GM18502 (cell line): ENCODE data around the gene SPDYA.

ENCODE experiments used
- ATAC-seq: cut with Tn5 transposase; IDR thresholded peaks from one replicate; pipeline ENCODE4 v1.9.1; 2021; ENCODE audit warnings: mild to moderate bottlenecking; ENCODE audit not compliant: unreplicated experiment, poor library complexity

Gene SPDYA

DNA sequence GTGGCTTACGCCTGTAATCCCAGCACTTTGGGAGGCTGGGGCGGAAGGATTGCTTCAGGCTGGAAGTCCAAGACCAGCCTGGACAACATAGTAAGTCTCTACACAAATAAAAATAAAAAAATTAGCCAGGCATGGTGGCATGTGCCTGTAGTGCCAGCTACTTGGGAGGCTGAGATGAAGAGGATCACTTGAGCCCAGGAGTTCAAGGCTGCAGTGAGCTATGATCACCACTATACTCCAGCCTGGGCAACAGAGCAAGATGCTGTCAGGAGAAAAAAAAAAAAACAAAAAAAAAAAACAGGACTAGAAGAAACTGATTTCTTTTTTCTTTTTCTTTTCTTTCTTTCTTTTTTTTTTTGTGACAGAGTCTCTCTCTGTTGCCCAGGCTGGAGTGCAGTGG lies 13.6 kb downstream of the SPDYA start:
- ATAC-seq = no peak

DNA sequence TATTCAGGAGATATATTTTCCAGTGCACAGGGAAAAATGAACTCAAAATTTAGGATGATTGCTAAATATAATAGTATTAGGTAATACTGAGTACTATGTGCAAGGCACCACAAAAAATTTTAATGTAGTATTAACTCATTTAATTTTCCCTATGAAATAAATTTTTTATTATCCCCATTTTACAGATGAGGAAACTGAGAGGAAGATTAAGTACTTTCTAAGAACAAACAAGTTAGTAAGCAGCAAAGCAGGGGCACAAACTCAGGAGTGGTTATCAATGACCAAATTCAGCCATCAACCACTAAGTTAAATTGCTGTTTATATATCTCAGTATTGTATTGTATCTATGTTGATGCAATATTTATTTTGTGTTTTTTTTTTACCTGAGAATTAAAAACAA lies 14.2 kb downstream of the SPDYA start:
- no peak for ATAC-seq

DNA sequence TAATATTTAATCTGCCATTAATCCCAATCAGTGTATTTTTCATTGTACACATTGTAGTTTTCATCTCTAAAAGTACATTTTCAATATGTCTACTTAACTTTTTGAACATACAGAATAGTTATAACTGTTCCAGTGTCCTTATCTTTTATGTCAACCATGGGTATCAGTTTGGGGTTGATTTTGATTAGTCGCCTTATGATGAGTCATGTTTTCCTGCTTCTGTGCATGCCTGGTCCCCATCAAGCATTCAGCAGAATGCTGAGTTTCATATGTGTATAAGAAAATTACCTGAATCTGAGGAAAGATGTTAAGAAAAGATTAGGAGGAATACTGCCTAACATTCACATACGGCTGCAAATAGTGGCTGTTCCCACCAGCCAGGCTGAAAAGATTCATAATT lies 17.7 kb downstream of the SPDYA start:
- no peak for ATAC-seq

DNA sequence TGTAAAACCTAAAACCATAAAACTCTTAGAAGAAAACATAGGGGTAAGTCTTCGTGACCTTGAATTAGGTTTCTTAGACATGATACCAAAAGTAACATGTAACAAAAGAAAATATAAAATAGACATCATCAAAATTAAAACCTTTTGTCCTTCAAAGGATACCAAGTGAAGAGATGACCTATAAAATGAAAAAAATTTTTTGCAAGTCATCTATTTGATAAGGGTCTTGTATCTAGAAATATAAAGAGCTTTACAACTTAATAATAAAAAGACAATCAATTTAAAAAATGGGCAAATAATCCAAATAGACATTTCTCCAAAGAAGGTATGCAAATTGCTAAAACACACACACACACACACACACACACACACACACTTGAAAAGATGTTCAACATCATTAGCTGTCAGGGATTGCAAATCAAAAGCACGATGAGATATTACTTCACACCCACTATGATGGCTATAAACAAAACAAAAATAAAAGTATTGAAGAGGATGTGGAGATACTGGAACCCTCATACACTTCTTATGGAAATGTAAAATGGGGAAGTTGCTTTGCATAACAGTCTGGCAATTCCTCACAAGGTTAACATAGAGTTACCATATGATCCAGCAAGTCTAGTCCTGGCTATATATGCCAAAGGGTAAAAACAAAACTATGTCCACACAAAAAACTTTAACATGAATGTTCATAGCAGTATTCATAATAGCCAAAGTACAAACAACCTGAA lies 23.3 kb downstream of the SPDYA start:
- ATAC-seq = no peak

DNA sequence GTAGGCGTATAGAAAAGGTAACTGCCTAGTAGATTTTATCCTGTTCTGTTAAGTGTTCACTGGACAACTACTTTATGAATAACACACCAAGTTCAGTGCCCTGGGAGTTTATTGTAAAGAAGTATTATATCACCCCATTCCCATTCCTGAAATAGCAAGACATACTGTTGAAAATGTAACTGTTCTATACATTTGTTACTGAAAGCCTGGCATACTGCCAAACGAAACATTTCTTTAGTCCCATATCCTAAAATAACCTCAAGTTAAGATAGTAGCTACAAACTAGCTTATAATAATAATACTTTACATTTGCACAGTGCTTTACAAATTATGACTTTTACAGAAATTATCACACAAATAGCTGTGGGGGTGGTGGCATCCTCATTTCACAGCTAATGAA lies 25.1 kb downstream of the SPDYA start:
- ATAC-seq = no peak

DNA sequence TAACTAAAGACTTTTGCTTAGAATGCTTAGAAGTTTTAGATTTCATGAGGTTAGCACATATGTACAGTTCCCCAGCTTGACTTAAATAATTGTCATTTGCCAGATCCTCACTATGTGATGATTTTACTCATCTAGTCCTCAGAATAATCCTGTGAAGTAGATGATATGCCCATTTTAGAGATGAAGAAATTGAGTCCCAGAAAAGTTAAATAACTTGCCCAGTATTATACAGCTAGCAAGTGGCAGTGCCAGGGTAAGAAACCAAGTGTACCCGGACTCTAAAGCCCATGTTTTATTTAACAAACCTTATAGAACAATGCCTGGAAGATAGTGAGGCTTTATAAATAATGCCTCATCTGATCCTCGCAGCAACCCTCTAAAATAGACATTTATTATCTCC lies 28.3 kb downstream of the SPDYA start:
- ATAC-seq = no peak

DNA sequence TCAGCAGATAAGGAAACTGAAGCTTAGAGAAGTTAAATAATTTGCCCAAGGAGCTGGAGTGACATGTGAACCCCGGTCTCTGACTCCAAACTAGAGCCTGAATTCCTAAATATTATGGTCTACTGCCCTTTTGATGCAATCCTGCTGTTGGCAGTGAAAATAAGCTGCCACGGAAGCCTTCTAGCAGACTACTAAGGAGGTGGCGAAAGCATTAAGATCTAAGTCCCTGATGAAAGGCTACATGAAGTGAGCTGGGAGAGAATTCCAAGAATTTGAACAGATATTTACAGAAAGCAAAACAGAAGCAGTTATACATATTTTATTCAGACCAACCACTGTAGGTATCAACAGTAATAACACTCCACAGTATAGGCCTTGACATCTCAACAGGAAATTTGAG lies 31.4 kb downstream of the SPDYA start:
- ATAC-seq = no peak

DNA sequence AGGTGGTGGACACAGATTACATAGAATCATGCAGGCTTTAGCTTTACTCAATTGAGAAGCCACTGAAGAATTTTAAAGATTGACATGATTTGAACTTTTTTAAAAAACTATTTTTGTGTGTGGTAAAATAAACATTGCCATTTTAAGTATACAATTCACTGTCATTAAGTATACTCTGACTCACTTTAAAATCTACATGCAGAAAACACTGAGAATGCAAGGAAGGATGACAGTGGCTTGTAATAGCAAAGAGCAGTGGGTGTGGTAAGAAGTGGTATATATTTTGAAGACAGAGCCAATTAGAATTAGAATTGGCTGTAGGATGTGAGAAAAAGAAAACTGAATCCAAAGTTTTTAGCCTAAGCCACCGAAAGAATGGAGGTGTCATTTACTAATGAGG lies 44.6 kb downstream of the SPDYA start:
- no peak for ATAC-seq

DNA sequence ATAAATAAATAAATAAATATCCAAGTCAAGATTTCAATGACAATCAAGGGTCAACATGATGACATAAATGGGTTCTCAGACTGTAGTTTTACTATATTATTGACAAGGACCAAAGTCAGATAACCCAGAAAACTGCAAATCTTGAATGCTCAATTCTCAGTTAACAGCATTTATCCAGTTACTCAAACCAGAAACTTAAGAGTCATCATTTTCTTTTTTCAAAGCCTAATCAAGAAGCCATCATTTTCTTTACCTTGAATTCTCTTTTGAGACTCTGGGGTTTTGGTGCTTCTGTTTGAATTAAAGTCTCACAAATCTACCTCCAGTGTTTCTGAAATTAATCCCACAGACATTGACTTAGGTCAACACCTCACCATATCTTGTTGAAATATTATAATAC lies 45.3 kb downstream of the SPDYA start:
- no peak for ATAC-seq

DNA sequence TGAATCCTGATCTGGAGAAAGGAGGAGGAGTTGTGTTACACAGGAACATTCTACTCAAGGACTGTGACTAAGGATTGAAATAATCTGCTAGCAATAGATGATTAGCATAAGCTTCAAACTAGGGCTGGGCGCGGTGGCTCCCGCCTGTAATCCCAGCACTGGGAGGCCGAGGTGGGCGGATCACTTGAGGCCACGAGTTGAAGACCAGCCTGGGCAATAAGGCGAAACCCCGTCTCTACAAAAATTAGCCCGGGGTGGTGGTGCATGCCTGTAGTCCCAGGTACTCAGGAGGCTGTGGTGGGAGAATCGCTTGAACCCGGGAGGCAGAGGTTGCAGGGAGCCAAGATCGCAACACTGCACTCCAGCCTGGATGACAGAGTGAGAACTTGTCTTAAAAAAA lies 58.0 kb downstream of the SPDYA start:
- no peak for ATAC-seq

DNA sequence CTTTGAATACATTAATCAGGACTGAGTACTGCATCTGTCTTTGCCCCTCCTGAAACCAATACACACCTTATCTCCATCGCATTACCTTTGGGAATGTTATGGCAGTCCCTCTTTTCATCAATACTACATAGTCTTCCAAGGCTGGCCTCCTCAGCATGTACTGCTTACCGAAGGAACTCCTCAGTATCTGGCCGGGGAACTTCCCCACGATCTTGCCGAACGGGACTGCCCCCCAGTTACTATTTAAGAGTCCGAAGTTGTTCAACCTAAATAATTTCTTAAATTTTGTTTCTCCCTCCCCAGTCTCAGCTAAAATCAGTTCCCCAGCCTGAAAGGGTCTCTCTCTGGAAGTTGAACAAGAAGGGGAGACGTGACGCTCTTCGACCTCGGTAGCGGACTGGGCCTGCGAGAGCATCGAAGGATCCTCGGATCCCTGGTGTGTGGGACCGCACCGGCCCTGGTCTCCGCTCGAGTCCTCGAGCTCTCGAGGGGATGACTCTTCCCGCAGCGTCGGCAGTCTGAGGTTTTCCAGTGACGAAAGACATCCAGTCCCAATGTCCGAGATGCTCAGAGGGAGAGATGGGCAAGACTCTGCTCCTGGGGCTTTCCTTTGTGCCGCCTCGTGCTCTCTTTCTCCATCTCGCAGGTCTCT lies 59.0 kb downstream of the SPDYA start:
- peak; percentile 7 for ATAC-seq

DNA sequence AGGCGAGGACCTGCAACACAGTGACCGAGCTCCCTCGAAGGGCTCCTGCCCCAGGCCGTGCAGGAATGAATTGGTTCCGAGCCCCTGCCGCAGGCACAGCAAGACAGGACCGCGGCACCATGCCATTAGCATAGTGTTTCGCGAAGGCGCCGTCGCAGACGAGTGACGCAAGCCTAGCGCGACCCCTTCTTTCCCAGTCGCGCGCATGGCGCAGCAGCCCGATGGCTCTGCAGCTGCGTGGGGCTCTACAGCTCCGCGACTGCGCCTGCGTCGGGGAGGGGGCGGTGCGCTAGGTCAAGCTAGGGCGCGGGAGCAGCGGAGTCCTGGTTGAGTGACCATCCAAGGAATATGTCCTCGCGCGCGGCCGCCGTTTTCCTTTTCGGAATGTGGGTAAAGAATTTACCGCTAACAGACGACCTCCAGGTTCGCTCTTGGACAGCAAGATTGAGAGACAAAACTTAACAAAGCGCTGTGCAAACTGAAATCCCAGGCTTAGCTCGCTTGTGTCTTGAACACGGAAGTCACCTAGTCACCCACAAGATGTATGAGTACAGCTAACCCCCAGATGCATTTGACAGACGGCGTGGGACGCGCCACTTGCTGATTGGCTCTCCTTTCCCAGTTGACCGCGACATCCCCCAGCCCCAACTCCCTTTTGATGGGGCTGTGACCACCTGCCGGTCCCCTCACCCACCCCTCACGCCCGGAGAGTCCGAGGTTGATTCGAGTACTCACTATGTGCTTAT lies 59.7 kb downstream of the SPDYA start, which contains the start of gene TRMT61B:
Gene TRMT61B (minus strand): TSS at position 164 of the 746 bp plus-strand sequence. CDS start 32 bp downstream, at position 132.
- ATAC-seq = peak; percentile 96

DNA sequence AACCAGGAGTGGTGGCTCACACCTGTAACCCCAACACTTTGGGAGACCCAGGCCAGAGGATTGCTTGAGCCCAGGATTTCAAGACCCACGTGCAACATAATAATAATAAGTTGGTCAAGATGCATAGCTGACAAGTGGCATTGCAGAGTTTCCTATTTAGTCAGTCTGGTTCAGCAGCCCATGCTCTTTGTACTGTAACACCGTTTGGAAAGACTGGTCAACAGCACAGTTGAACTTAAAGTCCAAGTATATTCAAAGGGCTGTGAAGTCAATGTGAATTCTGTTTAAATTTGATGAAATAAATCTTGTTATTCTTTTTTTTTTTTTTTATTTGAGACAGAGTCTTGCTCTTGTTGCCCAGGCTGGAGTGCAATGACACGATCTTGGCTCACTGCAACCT lies 61.0 kb downstream of the SPDYA start:
- ATAC-seq = no peak

DNA sequence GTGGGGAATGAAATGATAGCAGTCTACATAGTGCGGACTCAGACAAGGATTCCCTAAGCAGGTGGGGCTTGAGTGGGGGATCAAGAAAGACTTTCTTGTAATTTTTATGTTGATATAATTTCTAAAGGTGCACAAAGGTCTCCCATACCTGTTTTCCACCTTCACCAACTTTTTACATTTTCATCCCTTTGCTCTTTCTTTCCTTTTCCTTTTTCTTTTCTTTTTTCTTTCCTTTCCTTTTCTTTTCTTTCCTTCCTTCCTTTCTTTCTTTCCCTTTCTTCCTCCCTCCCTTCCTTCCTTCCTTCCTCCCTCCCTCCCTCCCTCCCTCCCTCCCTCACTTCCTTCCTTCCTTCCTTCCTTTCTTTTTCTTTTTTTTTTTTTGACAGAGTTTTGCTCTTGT lies 69.6 kb downstream of the SPDYA start:
- ATAC-seq = no peak

DNA sequence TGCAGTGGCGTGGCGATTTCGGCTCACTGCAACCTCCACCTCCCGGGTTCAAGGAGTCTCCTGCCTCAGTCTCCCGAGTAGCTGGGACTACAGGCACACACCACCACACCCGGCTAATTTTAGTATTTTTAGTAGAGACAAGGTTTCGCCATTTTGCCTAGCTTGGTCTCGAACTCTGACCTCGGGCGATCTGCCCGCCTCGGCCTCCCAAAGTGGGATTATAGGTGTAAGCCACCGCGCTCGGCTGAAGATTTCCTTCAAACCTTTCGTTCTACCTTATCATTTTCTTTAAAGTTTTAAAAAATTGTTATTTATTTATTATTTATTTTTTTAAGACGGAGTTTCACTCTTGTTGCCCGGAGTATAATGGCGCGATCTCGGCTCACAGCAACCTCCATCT lies 82.9 kb downstream of the SPDYA start:
- ATAC-seq = no peak

DNA sequence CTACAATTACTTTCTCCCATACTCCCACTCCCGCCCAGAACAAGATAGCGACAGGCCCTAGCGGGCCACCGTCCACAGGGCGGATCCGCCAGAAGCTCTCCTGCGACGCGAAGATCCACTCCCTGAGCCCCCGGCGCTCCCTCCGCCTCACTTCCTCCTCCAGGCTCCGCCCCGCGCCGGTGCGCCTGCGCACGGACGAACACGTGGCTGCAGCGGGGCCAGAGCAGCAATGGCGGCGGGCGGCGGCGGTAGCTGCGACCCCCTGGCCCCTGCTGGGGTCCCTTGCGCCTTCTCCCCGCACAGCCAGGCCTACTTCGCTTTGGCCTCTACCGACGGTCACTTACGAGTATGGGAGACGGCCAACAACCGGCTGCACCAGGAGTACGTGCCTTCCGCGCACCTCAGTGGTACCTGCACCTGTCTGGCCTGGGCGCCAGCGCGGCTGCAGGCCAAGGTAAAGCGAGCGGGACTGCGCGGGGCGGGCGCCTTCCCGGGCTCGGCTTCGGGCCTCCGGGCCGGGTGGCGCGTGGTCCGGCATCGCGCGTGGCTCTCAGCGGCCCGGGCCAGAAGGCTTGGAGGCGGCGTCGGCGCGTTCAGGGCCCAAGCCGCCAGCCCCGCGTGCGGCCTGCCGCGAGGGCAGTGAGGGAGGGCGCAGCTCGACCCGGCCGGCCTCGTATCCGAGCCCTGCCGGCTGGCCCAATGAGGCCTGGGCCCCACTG lies 84.0 kb downstream of the SPDYA start, which contains the start of gene WDR43:
Gene WDR43 (plus strand): TSS at position 198 of the 719 bp plus-strand sequence. CDS start 32 bp downstream, at position 230.
- ATAC-seq = peak; percentile 88

DNA sequence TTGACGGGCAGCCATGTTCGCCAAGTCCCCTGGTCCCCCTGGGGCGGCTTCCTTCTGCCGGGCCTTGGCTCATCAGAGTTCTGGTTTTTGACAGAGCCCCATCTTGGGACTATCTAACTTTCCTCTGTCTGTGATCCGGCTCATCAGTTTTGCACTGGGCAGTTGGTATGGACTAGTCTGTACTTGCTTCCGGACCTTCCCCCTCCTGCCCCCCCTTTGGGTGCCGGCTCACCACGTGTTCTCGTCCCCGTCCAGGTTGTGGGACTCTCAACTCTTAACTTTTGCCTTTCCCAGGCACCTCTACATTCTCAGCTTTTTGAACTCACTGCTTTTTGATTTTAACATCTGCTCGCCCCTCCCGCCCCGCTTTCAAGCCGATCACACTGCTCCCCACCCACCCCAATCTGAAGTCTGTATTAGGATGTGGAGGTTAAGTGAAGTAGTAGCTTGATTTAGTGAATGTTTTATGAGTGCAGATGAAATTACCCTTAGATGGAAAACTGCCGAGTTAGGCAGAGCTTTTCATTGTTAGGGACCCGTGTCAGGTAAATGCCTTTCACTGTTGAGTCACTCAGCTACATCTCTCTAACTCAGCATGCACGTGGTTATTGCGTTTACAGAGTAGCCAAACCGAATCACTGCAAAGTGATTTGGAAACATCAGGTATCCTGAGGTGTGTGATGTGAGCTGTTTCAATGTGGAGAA lies 84.7 kb downstream of the SPDYA start:
- peak; percentile 19 for ATAC-seq

DNA sequence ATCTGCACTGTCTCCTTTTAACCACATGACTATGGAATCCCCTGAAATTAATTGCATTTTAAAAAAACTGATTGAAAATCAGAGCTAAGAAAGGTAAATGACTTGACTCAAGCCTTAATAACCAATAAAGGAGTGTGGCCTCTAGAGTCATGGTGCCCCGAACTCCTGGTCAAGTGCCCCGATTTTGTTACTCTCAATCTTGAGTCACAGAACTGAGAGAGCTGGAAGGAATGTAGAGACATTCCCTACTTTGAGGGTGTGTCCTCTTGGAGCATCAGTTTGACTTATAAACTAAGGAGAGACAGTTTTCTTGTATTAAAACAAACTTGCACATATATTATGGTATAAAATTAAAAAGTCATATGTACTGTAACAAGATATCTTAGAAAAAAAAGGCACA lies 86.3 kb downstream of the SPDYA start:
- ATAC-seq = no peak

DNA sequence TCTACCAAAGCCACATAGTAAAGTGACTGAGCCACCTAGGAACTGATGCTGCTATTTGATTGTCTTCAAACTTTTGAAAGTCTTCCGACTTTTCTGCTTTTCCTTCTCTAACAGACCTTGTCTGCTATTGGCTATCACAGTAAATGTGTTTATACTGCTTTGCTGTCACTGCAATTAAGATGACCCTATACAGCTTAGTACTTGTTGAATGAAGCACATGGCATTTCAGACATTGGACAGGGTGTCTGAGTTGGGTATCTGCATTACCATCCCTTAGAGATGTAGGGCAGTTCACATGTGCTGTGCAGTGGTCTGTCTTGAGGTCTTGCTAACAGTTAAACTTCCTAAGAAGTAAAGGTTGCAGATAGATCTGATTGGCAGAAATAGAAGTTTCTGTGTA lies 87.4 kb downstream of the SPDYA start:
- ATAC-seq = no peak
